HG03139 (cell line): Measurements from ENCODE around the gene ARFGAP2.

ENCODE experiments used
- ATAC-seq: cut with Tn5 transposase; IDR thresholded peaks from one replicate; pipeline ENCODE4 v1.9.1; 2021; ENCODE audit not compliant: unreplicated experiment

The ARFGAP2 gene

DNA sequence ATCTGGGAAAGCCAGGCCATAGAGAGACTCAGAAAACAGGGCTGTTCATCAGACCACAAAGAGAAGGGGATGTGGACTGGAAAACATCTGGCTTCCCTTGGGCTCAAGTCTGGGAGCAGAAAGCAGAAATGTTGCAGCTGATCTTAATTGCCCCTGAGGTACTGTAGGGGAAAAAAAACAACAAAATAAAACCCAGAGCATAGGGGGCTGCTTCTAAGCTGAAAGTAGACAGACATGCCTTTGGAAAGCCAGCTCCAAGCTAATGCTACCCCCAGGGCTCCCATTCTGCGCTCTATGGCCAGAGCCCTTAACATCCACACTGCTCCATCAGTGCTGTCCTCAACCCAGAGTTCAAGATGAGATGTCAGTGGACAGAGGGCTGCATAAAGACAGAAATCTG, 11.6 kb upstream of the ARFGAP2 start:
- no peak for ATAC-seq

DNA sequence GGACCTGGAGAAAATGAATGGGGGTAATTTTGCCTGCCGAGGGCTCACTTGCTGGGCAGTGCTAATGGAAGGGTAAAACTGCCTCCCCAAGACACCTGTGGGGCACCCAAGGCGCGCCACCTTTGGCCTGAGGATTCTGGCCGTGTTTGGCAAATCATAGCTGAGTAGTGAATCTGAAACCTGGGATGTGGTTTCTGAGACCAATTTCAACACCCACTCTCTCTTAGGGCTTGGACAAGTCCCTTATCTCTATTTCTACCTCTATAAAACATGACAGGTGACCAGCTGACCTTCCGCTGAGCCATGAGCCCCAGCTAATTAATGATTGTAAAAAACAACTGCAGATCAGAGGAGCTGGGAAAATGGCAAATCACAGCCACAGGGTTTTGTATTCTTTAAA, 11.0 kb upstream of the ARFGAP2 start:
- no peak for ATAC-seq

- ATAC-seq = no peak
These were observed 10.3 kb upstream of the ARFGAP2 start for GRCh38 chr11:47186700-47187695.

DNA sequence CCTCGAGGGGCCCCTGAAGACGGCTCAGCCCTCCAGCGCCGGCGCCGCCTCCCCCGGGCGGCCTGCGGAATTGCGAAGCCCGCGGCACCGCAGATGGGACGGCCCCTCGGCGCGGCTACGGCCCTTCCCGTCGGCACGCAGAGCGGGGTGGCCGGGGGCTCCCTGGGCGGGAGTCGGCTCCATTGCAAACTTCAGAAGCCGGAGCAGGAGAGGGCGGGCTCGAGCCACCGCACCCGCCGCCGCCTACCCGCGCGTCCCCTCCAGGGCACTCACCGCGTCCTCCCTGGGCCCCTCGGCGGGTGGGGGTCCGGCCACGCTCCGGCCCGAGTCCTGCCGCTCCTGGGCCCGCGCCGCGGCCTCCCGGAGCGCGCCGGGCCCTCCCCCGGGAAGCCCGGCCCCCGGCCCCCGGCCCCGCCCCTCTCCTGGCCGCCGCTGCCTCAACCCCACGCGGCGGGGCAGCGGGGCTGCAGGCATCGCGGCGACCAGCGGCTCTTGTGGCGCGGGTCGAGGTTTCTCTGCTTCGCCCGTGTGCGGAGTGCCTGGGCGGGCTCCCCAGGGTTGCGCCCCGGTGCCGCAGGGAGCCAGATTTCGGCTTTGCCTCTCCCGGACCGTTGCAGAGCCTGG, 9.5 kb upstream of the ARFGAP2 start, which contains the start of gene PACSIN3:
TSS of gene PACSIN3 (minus strand) at position 359 of the 624 bp plus-strand sequence. CDS start 3,707 bp downstream, outside the sequence.
- ATAC-seq = peak; percentile 44

GRCh38 chr11:47185305-47186075, 8.8 kb upstream of the ARFGAP2 start:
- no peak for ATAC-seq

DNA sequence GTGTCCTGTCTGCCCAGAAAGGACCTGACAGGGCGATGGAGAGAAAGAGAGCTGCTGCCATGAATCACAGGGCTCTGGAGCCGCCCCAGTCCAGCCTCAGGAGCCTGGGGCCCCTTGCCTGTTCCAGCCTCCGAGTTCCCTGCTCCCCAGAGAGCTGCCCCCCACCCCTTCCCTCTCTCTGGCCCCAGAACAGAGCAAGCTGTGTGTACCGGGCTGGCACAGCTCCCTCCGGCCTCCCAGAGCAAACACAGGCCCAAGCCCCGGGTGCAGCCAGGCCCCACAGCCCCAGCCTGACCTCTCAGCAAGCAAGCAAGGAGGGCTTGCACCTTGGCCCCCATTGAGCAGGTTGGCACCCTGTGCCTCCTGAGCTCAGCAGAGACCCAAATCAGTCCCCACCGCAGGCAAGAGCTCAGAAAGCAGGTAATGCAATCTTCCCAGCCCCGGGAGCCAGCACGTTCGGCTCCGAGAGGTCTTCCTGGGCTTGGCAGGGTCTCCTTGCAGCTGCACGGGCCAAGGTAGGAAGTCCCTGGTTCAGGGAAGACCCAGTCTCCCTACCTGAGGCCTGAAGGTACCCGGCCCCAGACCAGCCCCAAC, 8.1 kb upstream of the ARFGAP2 start:
- ATAC-seq = no peak

- ATAC-seq = no peak
These were observed 7.3 kb upstream of the ARFGAP2 start for GRCh38 chr11:47183969-47184368.

- no peak for ATAC-seq
These were observed 6.6 kb upstream of the ARFGAP2 start for GRCh38 chr11:47183031-47183856.

- ATAC-seq = no peak
These were observed 5.7 kb upstream of the ARFGAP2 start for GRCh38 chr11:47182380-47182779.

DNA sequence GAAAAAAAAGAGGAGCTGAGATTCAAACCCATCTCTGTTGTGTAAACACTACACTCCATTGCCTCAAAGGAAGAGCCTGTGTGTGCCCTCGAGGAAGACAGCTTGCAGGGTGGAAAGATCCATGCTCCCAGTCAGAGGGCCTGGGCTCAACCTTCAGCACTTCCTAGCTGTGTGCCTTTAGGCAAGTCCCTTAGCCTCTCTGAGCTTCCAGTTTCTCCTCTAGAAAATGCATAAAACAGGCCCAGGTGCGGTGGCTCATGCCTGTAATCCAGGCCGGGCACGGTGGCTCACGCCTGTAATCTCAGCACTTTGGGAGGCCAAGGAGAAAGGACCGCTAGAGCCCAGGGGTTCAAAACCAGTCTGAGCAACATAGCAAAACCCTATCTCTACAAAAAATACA, 4.6 kb upstream of the ARFGAP2 start:
- ATAC-seq = no peak

DNA sequence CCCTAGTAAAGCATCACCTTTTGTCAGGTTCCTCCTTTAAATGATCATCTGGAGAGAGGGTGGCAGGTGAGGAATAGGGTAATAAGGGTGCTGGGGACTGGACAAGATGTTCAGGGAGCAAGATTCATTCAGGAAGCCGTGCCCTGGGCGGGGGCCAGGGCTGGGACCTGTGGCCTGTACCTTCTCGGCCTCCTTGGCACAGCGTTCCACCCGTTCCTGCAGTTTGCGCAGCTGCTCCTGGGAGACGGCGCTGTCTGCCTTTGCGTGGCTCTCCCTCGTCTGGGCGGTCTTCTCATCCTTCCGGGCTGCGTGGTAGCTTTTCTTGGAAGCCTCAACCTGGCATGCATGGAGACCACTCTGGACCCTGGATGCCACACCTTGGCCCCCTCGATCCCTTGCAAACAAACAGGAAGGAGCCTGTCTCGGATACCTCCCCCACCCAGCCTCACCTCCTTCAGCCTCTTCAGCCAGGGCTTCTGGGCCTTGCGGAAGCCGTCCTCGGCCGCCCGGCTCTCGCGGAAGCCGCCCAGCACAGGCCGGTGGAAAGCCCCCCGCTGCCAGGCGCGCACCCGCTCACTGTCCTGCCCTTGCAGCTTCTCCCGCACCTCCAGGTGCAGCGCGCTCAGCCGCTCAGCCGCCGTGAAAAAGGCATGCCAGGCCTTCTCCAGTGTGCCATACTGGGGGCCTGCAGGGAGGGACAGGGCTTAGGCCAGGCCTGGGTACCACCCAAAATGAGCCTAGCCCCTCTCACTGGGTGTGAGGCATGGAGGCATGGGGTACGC, 3.5 kb upstream of the ARFGAP2 start:
- ATAC-seq = no peak

- no peak for ATAC-seq
These were observed 2.9 kb upstream of the ARFGAP2 start for GRCh38 chr11:47179655-47179991.

DNA sequence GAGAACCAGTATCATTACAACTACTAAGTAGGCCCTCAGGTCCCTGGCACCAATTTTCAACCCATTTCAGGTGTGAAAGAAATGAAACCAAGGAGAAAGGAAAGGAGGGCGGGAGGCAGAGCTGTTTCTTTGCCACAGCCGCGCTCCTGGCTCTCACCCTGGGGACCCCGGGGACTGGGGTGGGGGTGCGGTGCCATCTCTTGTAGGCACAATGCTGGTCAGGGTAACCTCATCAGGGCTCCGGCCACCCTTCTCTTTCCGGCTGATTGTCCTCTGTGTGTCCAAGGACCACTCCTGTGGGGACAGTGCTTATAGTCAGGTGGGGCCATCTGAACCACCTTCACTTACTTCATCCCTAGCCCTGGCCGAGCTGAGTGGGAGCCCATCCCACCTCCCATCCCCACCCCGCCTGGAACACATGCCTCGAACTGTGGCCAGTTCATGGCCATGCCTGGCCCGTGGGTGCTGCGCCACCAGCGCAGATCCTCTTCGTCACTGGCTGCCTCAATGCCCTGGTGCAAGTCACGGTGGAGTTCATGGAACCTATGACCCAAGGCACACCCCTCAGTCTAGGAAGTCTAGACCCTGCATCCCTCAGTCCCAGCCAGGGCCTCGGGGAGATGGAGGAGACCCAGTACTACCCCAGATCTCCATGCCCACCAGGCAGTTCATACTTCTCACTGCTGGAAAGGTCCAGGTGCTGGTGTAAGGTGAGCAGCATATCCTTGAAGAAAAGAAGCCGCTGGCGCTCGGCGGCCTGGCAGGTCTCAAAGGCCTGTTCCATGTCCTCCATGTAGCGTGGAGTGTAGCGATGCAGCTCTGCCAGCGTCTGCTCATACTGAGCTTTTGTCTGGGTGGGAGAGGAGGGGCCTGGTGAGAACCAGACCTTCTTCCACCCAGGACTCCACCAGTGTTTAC, 2.3 kb upstream of the ARFGAP2 start:
- ATAC-seq = no peak

- no peak for ATAC-seq
These were observed 1.6 kb upstream of the ARFGAP2 start for GRCh38 chr11:47178316-47178715.

DNA sequence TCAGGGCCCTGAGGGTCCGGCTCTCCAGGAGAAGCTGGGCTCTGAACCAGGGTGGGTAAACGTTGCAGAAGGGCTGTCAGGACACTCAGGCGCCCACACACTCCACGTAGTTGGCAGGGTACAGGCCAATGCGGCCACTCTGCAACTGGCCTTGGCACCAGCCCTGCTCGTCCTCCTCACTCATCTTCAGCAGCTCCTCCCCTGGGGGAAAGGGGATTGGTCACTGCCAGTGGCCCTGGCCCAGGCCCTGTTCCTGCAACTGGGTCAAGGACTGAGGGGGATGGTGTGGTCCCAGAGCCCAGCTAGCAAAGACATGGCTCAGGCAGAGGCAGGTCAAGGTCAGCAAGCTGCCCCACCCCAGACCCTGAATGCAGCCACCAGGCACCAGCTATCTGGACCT, 1.2 kb upstream of the ARFGAP2 start:
- ATAC-seq = no peak

GRCh38 chr11:47177229-47177845, 658 bp upstream of the ARFGAP2 start:
- peak; percentile 37 for ATAC-seq

DNA sequence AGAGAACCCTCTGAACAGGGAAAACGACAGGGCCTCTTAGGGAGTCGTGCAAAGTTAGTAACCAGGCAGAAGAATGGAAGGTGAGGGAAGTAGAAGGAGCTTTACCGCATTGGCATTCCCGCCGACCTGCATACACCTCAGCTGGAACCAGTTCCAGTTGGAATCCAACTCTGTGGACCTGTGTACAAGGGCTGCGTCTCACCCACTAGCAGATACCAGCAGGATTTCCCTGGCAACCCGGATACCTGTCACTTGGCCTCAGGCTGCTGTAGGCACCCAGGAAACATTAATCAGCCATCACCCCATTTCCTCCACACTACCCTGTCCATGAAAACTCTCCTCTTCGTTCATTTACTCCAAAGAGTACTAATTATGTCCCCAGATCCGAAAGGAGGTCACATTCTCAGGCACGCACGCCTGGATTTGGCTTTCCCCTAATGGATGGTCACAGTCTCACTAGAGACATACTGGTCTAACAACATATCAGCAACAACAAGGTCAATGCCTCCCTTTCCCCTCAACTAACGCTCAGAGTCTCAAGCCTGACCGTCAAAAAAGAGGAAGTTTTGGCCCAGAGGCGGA, 842 bp downstream of the ARFGAP2 start:
- ATAC-seq = no peak
